IMR-90 (cell line): Measurements from ENCODE around the gene CCNI2. TPM values are rescaled to one million over a fixed set of nuclear protein-coding genes. Genes with fewer than 3 reads are reported as not detected.

Experiments used
- ATAC-seq: fragments of 200-7000 bp; cut with Tn5 transposase; 2 replicates; pipeline ENCODE4 v1.9.1; 2020; ENCODE audit warnings: low read depth, mild to moderate bottlenecking, moderate library complexity
- BruUV-seq: library from RNA; stranded (reverse); fragments of 400-500 nt; replicated peaks from 2 replicates; lab custom pipeline; 2021; lab: Mats Ljungman, UMichigan
- CTCF ChIA-PET: fragments of 300-600 bp; formaldehyde crosslinking; extraction: SDS; loops from one replicate; lab custom pipeline; 2021; ENCODE audit warnings: antibody characterized with exemption; lab: Yijun Ruan, JAX
- POLR2A ChIA-PET: fragments of 300-600 bp; sonication (Branson Sonifier 250); formaldehyde crosslinking; loops from one replicate; lab custom pipeline; 2022; ENCODE audit warnings: antibody characterized with exemption; ENCODE audit not compliant: unreplicated experiment; lab: Charles Lee
- DNase-seq: peaks from one replicate; pipeline ENCODE4 v3.0.0; 2013
- H2AFZ ChIP-seq: replicated peaks from 2 replicates; pipeline ENCODE3; 2013; ENCODE audit warnings: low read length, mild to moderate bottlenecking; ENCODE audit not compliant: poor library complexity
- H2AK5ac ChIP-seq: 2 replicates; pipeline ENCODE4 v1.6.1; 2013; ENCODE audit warnings: low read depth, low read length, inconsistent platforms
- H2AK9ac ChIP-seq: replicated peaks from 2 replicates; pipeline ENCODE3; 2013; ENCODE audit warnings: mild to moderate bottlenecking, low read depth, low read length, moderate library complexity; ENCODE audit not compliant: poor library complexity
- H2BK120ac ChIP-seq: 2 replicates; pipeline ENCODE4 v1.6.1; 2013; ENCODE audit warnings: low read depth, low read length, inconsistent platforms
- H2BK15ac ChIP-seq: 3 replicates; pipeline ENCODE4 v1.6.1; 2013; ENCODE audit warnings: low read depth, low read length, inconsistent platforms
- H2BK20ac ChIP-seq: 2 replicates; pipeline ENCODE4 v1.6.1; 2013; ENCODE audit warnings: low read depth, mild to moderate bottlenecking, inconsistent platforms, low read length, moderate library complexity
- H2BK5ac ChIP-seq: 2 replicates; pipeline ENCODE4 v1.6.1; 2013; ENCODE audit warnings: mild to moderate bottlenecking, low read depth, low read length, inconsistent platforms; ENCODE audit not compliant: poor library complexity, severe bottlenecking
- H3K14ac ChIP-seq: replicated peaks from 2 replicates; pipeline ENCODE4 v1.6.1; 2013; ENCODE audit warnings: low read depth, low read length, inconsistent platforms
- H3K18ac ChIP-seq: 2 replicates; pipeline ENCODE4 v1.6.1; 2013; ENCODE audit warnings: low read depth, low read length, control low read depth
- H3K23ac ChIP-seq: 2 replicates; pipeline ENCODE4 v1.6.1; 2013; ENCODE audit warnings: low read depth, low read length, inconsistent platforms
- H3K27ac ChIP-seq: 2 replicates; pipeline ENCODE4 v1.5.1; 2013; ENCODE audit warnings: mild to moderate bottlenecking, control low read depth, low read length; ENCODE audit not compliant: insufficient read depth
- H3K27me3 ChIP-seq: 2 replicates; pipeline ENCODE4 v1.6.1; 2013; ENCODE audit warnings: low read length; ENCODE audit not compliant: control insufficient read depth, insufficient read depth
- H3K36me3 ChIP-seq: 2 replicates; pipeline ENCODE4 v1.6.1; 2013; ENCODE audit warnings: low read length, mixed read lengths; ENCODE audit not compliant: control insufficient read depth, insufficient read depth
- H3K4ac ChIP-seq: 2 replicates; pipeline ENCODE4 v1.6.1; 2013; ENCODE audit warnings: low read depth, low read length, inconsistent platforms
- H3K4me1 ChIP-seq: 2 replicates; pipeline ENCODE4 v1.6.1; 2013; ENCODE audit warnings: low read length, mixed read lengths; ENCODE audit not compliant: control insufficient read depth, insufficient read depth
- H3K4me2 ChIP-seq: 2 replicates; pipeline ENCODE4 v1.6.1; 2013; ENCODE audit warnings: low read depth, mild to moderate bottlenecking, control low read depth, low read length, moderate library complexity
- H3K4me3 ChIP-seq: 2 replicates; pipeline ENCODE4 v1.5.1; 2013; ENCODE audit warnings: low read depth, mild to moderate bottlenecking, control low read depth, low read length, moderate library complexity; ENCODE audit not compliant: insufficient read depth
- H3K56ac ChIP-seq: 2 replicates; pipeline ENCODE4 v1.6.1; 2013; ENCODE audit warnings: low read length, inconsistent platforms; ENCODE audit not compliant: insufficient read depth; ENCODE audit errors: extremely low read depth
- H3K79me1 ChIP-seq, 2 experiments: 2 replicates each; pipeline ENCODE4 v1.6.1; 2013; ENCODE audit warnings: low read length in 2 of 2, inconsistent platforms in 1 of 2, low read depth in 1 of 2
- H3K9ac ChIP-seq: 2 replicates; pipeline ENCODE4 v1.6.1; 2013; ENCODE audit warnings: low read depth, low read length, control low read depth
- H3K9me1 ChIP-seq: 2 replicates; pipeline ENCODE4 v1.6.1; 2013; ENCODE audit warnings: low read length, inconsistent platforms; ENCODE audit not compliant: insufficient read depth
- H3K9me3 ChIP-seq: 2 replicates; pipeline ENCODE4 v1.6.1; 2013; ENCODE audit warnings: low read length; ENCODE audit not compliant: control insufficient read depth, insufficient read depth
- H4K20me1 ChIP-seq: 2 replicates; pipeline ENCODE4 v1.6.1; 2013; ENCODE audit warnings: low read length, inconsistent platforms; ENCODE audit not compliant: insufficient read depth
- H4K5ac ChIP-seq: 2 replicates; pipeline ENCODE4 v1.6.1; 2013; ENCODE audit warnings: mild to moderate bottlenecking, low read depth, low read length, control low read depth
- H4K8ac ChIP-seq, 2 experiments: 2 replicates each; pipeline ENCODE4 v1.6.1; 2013; ENCODE audit warnings: low read depth in 2 of 2, low read length in 2 of 2, control low read depth in 1 of 2, inconsistent platforms in 1 of 2
- H4K91ac ChIP-seq: 2 replicates; pipeline ENCODE4 v1.6.1; 2013; ENCODE audit warnings: low read depth, low read length, inconsistent platforms; ENCODE audit not compliant: insufficient read depth
- CHD1 ChIP-seq: IDR thresholded peaks from 2 replicates; pipeline ENCODE4 v1.6.1; 2012; ENCODE audit warnings: low read depth, low read length, improper control_type of control experiment
- FOS ChIP-seq: fragments of 150-350 bp; IDR thresholded peaks from 2 replicates; pipeline ENCODE4 v1.6.1; 2016; ENCODE audit warnings: low read depth, low read length
- MAZ ChIP-seq: IDR thresholded peaks from 2 replicates; pipeline ENCODE4 v1.6.1; 2012; ENCODE audit warnings: low read depth, mild to moderate bottlenecking, low read length, improper control_type of control experiment, moderate library complexity, borderline replicate concordance
- MXI1 ChIP-seq: IDR thresholded peaks from 2 replicates; pipeline ENCODE4 v1.6.1; 2012; ENCODE audit warnings: low read depth, mild to moderate bottlenecking, low read length, moderate library complexity, borderline replicate concordance
- NFE2L2 ChIP-seq: fragments of 150-350 bp; IDR thresholded peaks from 2 replicates; pipeline ENCODE4 v1.6.1; 2016; ENCODE audit warnings: low read depth, mild to moderate bottlenecking, low read length
- RCOR1 ChIP-seq: IDR thresholded peaks from 2 replicates; pipeline ENCODE4 v1.6.1; 2012; ENCODE audit warnings: mild to moderate bottlenecking, low read length, improper control_type of control experiment; ENCODE audit not compliant: insufficient replicate concordance
- SMC3 ChIP-seq: fragments of 150-350 bp; IDR thresholded peaks from 2 replicates; pipeline ENCODE4 v1.6.1; 2016; ENCODE audit warnings: low read depth, mild to moderate bottlenecking, antibody characterized with exemption, low read length, moderate library complexity
- USF2 ChIP-seq: fragments of 150-350 bp; IDR thresholded peaks from 2 replicates; pipeline ENCODE4 v1.6.1; 2017; ENCODE audit warnings: mild to moderate bottlenecking, antibody characterized with exemption, low read length, low read depth
- WGBS, 2 experiments: methylation state at CpG; one replicate each; pipeline versions ENCODE4 v1.1.5 to v1.1.7; 2013; ENCODE audit warnings: missing lambda C conversion rate in 2 of 2; ENCODE audit not compliant: insufficient read length in 1 of 2; ENCODE audit errors: extremely low coverage in 2 of 2; 5-methylcytosine and 5-hydroxymethylcytosine counted together
- dilution Hi-C: fragments of 300-500 bp; cut with HindIII; formaldehyde crosslinking; loops from one replicate; pipeline ENCODE4 v1.14.3; 2018; ENCODE audit warnings: low sequenced_read_pairs; ENCODE audit not compliant: unreplicated experiment
- in situ Hi-C: fragments of 300-500 bp; cut with MboI; formaldehyde crosslinking; loops from 3 replicates; pipeline ENCODE4 v1.14.3; 2019; ENCODE audit warnings: low sequenced_read_pairs, inconsistent platforms, mixed read lengths
- intact Hi-C: fragments of 100-400 bp; cut with micrococcal nuclease; formaldehyde crosslinking; loops from 2 replicates; pipeline ENCODE4 v1.10.0; 2022
- polyA plus RNA-seq, 3 experiments: library from polyadenylated mRNA; depleted of rRNA; stranded (reverse); fragments of >200 nt; gene quantifications; 2 replicates each; pipeline ENCODE4 v1.2.3, GENCODE V29; 2012; ENCODE audit warnings: low replicate concordance in 1 of 3
- total RNA-seq: library from RNA; depleted of rRNA; stranded (reverse); fragments of >200 nt; gene quantifications from 2 replicates; pipeline ENCODE4 v1.2.3, GENCODE V29; 2012
- TF ChIP-seq, protein P1 (sequence below): conservative IDR thresholded peaks from 2 replicates; pipeline ENCODE4 v1.5.1; 2012; ENCODE audit warnings: mild to moderate bottlenecking, low read depth, low read length, improper control_type of control experiment

CCNI2 gene
- total and polyA plus RNA-seq, 2 of the 4 experiments (the other 2 are of a cell fraction), result not detected

- Histone ChIP-seq H2AK5ac (no peak overlapping the region), H3K4me2 (no peak overlapping the region), H2BK120ac (no peak overlapping the region), H3K79me1 (no peaks in the 10 kb centered on the region), H2AFZ (no peak overlapping the region), H3K4ac (no peak overlapping the region), H3K9me1 (no peaks in the 10 kb centered on the region; the same call in 1 of the 2 replicates), H3K23ac (no peak overlapping the region), H2BK15ac (no peak overlapping the region), H3K9ac (no peak overlapping the region), H2BK5ac (no peak overlapping the region), H3K4me3 (no peak overlapping the region), H3K56ac (no peak overlapping the region), H4K8ac (no peak overlapping the region), H3K14ac (no peak overlapping the region), H3K36me3 (no peaks in the 10 kb centered on the region), H3K27ac (no peak overlapping the region), H2AK9ac (no peak overlapping the region), H2BK20ac (no peak overlapping the region), H4K20me1 (no peaks in the 10 kb centered on the region), H3K18ac (no peak overlapping the region), H3K9me3 (no peaks in the 10 kb centered on the region), H3K4me1 (0 out of 2 replicates have a peak, but pooled peaks cover 2% of the 10 kb centered on the region), H4K5ac (no peak overlapping the region), H4K91ac (no peak overlapping the region), H3K27me3 (peaks cover 17% of the 10 kb centered on the region)
- no peak for ATAC-seq
- dilution Hi-C loops, result no loop called here
- CTCF ChIA-PET, result interaction anchor here (0.6 kb wide), 1 partner anchor 36 kb away, joined by 3 read pairs; no protein-coding TSS in a partner anchor
- no TSS peak for BruUV-seq
- in situ Hi-C loops, result no loop called here
- POLR2A ChIA-PET, result no interaction called here
- no CpG with 5 or more reads among the region's 2 CpGs for WGBS, 2 experiments
- DNase-seq, result no peak
- intact Hi-C loops, result no loop called here
- TF ChIP-seq MXI1, result no peak
- TF ChIP-seq CHD1, result no peak
- TF ChIP-seq USF2, result no peak
- no peak for TF ChIP-seq SMC3
- TF ChIP-seq, protein P1, sequence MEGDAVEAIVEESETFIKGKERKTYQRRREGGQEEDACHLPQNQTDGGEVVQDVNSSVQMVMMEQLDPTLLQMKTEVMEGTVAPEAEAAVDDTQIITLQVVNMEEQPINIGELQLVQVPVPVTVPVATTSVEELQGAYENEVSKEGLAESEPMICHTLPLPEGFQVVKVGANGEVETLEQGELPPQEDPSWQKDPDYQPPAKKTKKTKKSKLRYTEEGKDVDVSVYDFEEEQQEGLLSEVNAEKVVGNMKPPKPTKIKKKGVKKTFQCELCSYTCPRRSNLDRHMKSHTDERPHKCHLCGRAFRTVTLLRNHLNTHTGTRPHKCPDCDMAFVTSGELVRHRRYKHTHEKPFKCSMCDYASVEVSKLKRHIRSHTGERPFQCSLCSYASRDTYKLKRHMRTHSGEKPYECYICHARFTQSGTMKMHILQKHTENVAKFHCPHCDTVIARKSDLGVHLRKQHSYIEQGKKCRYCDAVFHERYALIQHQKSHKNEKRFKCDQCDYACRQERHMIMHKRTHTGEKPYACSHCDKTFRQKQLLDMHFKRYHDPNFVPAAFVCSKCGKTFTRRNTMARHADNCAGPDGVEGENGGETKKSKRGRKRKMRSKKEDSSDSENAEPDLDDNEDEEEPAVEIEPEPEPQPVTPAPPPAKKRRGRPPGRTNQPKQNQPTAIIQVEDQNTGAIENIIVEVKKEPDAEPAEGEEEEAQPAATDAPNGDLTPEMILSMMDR, result no peak
- TF ChIP-seq FOS, result no peak
- TF ChIP-seq MAZ, result no peak
- no peak for TF ChIP-seq RCOR1
- TF ChIP-seq NFE2L2, result no peak
Measured at GRCh38 chr5:132800545-132800944, 53.3 kb downstream of the CCNI2 start.
